Activated naive CD4-positive, alpha-beta T cell treated with anti-CD3 and anti-CD28 coated beads for 36 hours (primary cell): Measurements from ENCODE around the gene NOS2. TPM values are rescaled to one million over a fixed set of nuclear protein-coding genes. Genes with fewer than 3 reads are reported as not detected.

Experiments
- CTCF ChIA-PET: fragments of 350-600 bp; sonication (Branson Sonifier 250); formaldehyde crosslinking; loops from one replicate; lab custom pipeline; 2021; ENCODE audit warnings: antibody characterized with exemption; lab: Charles Lee
- DNase-seq: peaks from one replicate; pipeline ENCODE4 v3.0.0-alpha.2; 2020
- H3K27ac Mint-ChIP-seq: one replicate; pipeline ENCODE4 v1.8.0; 2021; ENCODE audit warnings: mild to moderate bottlenecking, mixed read lengths
- H3K27me3 Mint-ChIP-seq: one replicate; pipeline ENCODE4 v1.8.0; 2021; ENCODE audit warnings: low read depth, mixed read lengths
- H3K36me3 Mint-ChIP-seq: one replicate; pipeline ENCODE4 v1.8.0; 2021; ENCODE audit warnings: low read depth, mixed read lengths
- H3K4me1 Mint-ChIP-seq: one replicate; pipeline ENCODE4 v1.8.0; 2021; ENCODE audit warnings: low read depth, mixed read lengths
- H3K4me3 Mint-ChIP-seq: one replicate; pipeline ENCODE4 v1.8.0; 2021; ENCODE audit warnings: mild to moderate bottlenecking, moderate library complexity, mixed read lengths
- H3K9me3 Mint-ChIP-seq: one replicate; pipeline ENCODE4 v1.8.0; 2021; ENCODE audit warnings: mixed read lengths
- intact Hi-C: fragments of 100-400 bp; cut with micrococcal nuclease; formaldehyde crosslinking; loops from one replicate; pipeline ENCODE4 v1.15.1; 2023
- total RNA-seq, 2 experiments: library from RNA; stranded (reverse); gene quantifications; one replicate each; pipeline ENCODE4 v1.2.3, GENCODE V29; 2021

The NOS2 gene
- total RNA-seq, 2 experiments from 2014 or later, result 0.05 to 0.07 TPM

GRCh38 chr17:27817731-27818130, 17.4 kb upstream of the NOS2 start:
- no peaks in the 10 kb centered on the region for H3K27me3 Mint-ChIP-seq
- CTCF ChIA-PET, result interaction anchor here (1.1 to 3.5 kb wide), 3 partner anchors 13 to 76 kb away, joined by 3 to 10 read pairs (median 5); partner anchors contain the start of gene LYRM9
- no peak overlapping the region for H3K4me3 Mint-ChIP-seq
- DNase-seq, result no peak
- peaks cover 18% of the 10 kb centered on the region for H3K9me3 Mint-ChIP-seq
- H3K27ac Mint-ChIP-seq, result no peak overlapping the region
- intact Hi-C loops, result no loop called here
- H3K36me3 Mint-ChIP-seq, result peaks cover 1% of the 10 kb centered on the region
- no peaks in the 10 kb centered on the region for H3K4me1 Mint-ChIP-seq

GRCh38 chr17:27816946-27817345, 16.6 kb upstream of the NOS2 start:
- peaks cover 13% of the 10 kb centered on the region for H3K9me3 Mint-ChIP-seq
- intact Hi-C loops, result no loop called here
- H3K4me3 Mint-ChIP-seq, result no peak overlapping the region
- H3K27ac Mint-ChIP-seq, result no peak overlapping the region
- peaks cover 1% of the 10 kb centered on the region for H3K36me3 Mint-ChIP-seq
- H3K27me3 Mint-ChIP-seq, result peaks cover 3% of the 10 kb centered on the region
- CTCF ChIA-PET, result interaction anchor here (1.1 to 3.5 kb wide), 2 partner anchors 12 to 63 kb away, joined by 3 to 10 read pairs; no protein-coding TSS in a partner anchor
- DNase-seq, result no peak
- H3K4me1 Mint-ChIP-seq, result no peaks in the 10 kb centered on the region

GRCh38 chr17:27811961-27812360, 11.6 kb upstream of the NOS2 start:
- H3K4me3 Mint-ChIP-seq, result no peak overlapping the region

GRCh38 chr17:27810902-27811557, 10.7 kb upstream of the NOS2 start:
- H3K27me3 Mint-ChIP-seq, result peaks cover 3% of the 10 kb centered on the region
- peaks cover 40% of the 10 kb centered on the region for H3K4me1 Mint-ChIP-seq
- intact Hi-C loops, result loop anchor here (1.0 kb wide), 2 partner anchors 35 to 82 kb away; partner anchors contain the start of gene LYRM9
- no peaks in the 10 kb centered on the region for H3K9me3 Mint-ChIP-seq
- no peaks in the 10 kb centered on the region for H3K36me3 Mint-ChIP-seq
- H3K27ac Mint-ChIP-seq, result no peak overlapping the region
- no peak overlapping the region for H3K4me3 Mint-ChIP-seq
- CTCF ChIA-PET, result interaction anchor here (1.3 to 17.8 kb wide), 2 partner anchors 13 to 69 kb away, joined by 3 to 510 read pairs; no protein-coding TSS in a partner anchor
- no peak for DNase-seq

More at GRCh38 chr17:27811961-27812360, 11.6 kb upstream of the NOS2 start:
- Mint-ChIP-seq H3K36me3 (no peaks in the 10 kb centered on the region), H3K4me1 (peaks cover 39% of the 10 kb centered on the region), H3K27me3 (peaks cover 3% of the 10 kb centered on the region), H3K27ac (peak overlapping the region; percentile 50), H3K9me3 (no peaks in the 10 kb centered on the region)
- intact Hi-C loops, result no loop called here
- CTCF ChIA-PET, result interaction anchor here (1.3 to 17.8 kb wide), 2 partner anchors 12 to 68 kb away, joined by 3 to 510 read pairs; no protein-coding TSS in a partner anchor
- DNase-seq, result no peak

GRCh38 chr17:27810211-27810901, 10.0 kb upstream of the NOS2 start:
- Mint-ChIP-seq H3K27me3 (peaks cover 3% of the 10 kb centered on the region), H3K36me3 (no peaks in the 10 kb centered on the region), H3K9me3 (no peaks in the 10 kb centered on the region), H3K4me3 (peak overlapping the region; percentile 34), H3K4me1 (peaks cover 47% of the 10 kb centered on the region), H3K27ac (peak overlapping the region; percentile 83)
- intact Hi-C loops, result loop anchor here (1.0 kb wide), 2 partner anchors 36 to 83 kb away; partner anchors contain the start of gene LYRM9
- CTCF ChIA-PET, result interaction anchor here (0.7 to 17.8 kb wide), 4 partner anchors 16 to 329 kb away, joined by 3 to 510 read pairs (median 4); no protein-coding TSS in a partner anchor
- peak; percentile 76 for DNase-seq

GRCh38 chr17:27809555-27809954, 9.2 kb upstream of the NOS2 start:
- DNase-seq, result no peak
- CTCF ChIA-PET, result interaction anchor here (0.7 to 17.8 kb wide), 5 partner anchors 17 to 330 kb away, joined by 3 to 510 read pairs (median 4); no protein-coding TSS in a partner anchor
- Mint-ChIP-seq H3K4me1 (peaks cover 48% of the 10 kb centered on the region), H3K27me3 (peaks cover 3% of the 10 kb centered on the region), H3K4me3 (no peak overlapping the region), H3K27ac (no peak overlapping the region), H3K36me3 (no peaks in the 10 kb centered on the region), H3K9me3 (no peaks in the 10 kb centered on the region)
- intact Hi-C loops, result loop anchor here (5.0 kb wide), 1 partner anchor 337 kb away; no protein-coding TSS in a partner anchor

- Mint-ChIP-seq H3K36me3 (no peaks in the 10 kb centered on the region), H3K4me3 (no peak overlapping the region), H3K4me1 (peaks cover 48% of the 10 kb centered on the region), H3K9me3 (no peaks in the 10 kb centered on the region), H3K27ac (peak overlapping the region; percentile 88), H3K27me3 (peaks cover 3% of the 10 kb centered on the region)
- CTCF ChIA-PET, result interaction anchor here (0.6 to 17.8 kb wide), 16 partner anchors 14 to 603 kb away, joined by 3 to 510 read pairs (median 4); partner anchors contain the start of gene LYRM9
- intact Hi-C loops, result loop anchor here (1.0 to 5.0 kb wide), 2 partner anchors 233 to 336 kb away; no protein-coding TSS in a partner anchor
- DNase-seq, result peak; percentile 70
These were observed 8.3 kb upstream of the NOS2 start for GRCh38 chr17:27808628-27809027.

- Mint-ChIP-seq H3K9me3 (no peaks in the 10 kb centered on the region), H3K4me1 (peaks cover 48% of the 10 kb centered on the region), H3K27me3 (peaks cover 3% of the 10 kb centered on the region), H3K27ac (peak overlapping the region; percentile 88), H3K4me3 (peak overlapping the region; percentile 28), H3K36me3 (no peaks in the 10 kb centered on the region)
- intact Hi-C loops, result loop anchor here (1.0 to 5.0 kb wide), 2 partner anchors 233 to 336 kb away; no protein-coding TSS in a partner anchor
- CTCF ChIA-PET, result interaction anchor here (0.6 to 17.8 kb wide), 17 partner anchors 13 to 603 kb away, joined by 3 to 510 read pairs (median 4); partner anchors contain the start of gene LYRM9
- peak; percentile 78 for DNase-seq
These were observed 7.5 kb upstream of the NOS2 start for GRCh38 chr17:27807567-27808470.

- no peaks in the 10 kb centered on the region for H3K36me3 Mint-ChIP-seq
- intact Hi-C loops, result loop anchor here (1.0 to 5.0 kb wide), 5 partner anchors 45 to 446 kb away; partner anchors contain the start of gene LYRM9
- DNase-seq, result peak; percentile 93
- peaks cover 41% of the 10 kb centered on the region for H3K4me1 Mint-ChIP-seq
- no peaks in the 10 kb centered on the region for H3K27me3 Mint-ChIP-seq
- no peaks in the 10 kb centered on the region for H3K9me3 Mint-ChIP-seq
- CTCF ChIA-PET, result interaction anchor here (0.6 to 17.8 kb wide), 32 partner anchors 9 to 530 kb away, joined by 3 to 510 read pairs (median 4); partner anchors contain the start of genes IFT20, LYRM9 and TNFAIP1
- H3K27ac Mint-ChIP-seq, result peak overlapping the region; percentile 77
- peak overlapping the region; percentile 46 for H3K4me3 Mint-ChIP-seq
These were observed 5.3 kb upstream of the NOS2 start for GRCh38 chr17:27805520-27806146.

- Mint-ChIP-seq H3K9me3 (no peaks in the 10 kb centered on the region), H3K4me1 (peaks cover 26% of the 10 kb centered on the region), H3K36me3 (no peaks in the 10 kb centered on the region), H3K27me3 (no peaks in the 10 kb centered on the region), H3K4me3 (no peak overlapping the region), H3K27ac (no peak overlapping the region)
- intact Hi-C loops, result no loop called here
- no peak for DNase-seq
- CTCF ChIA-PET, result interaction anchor here (0.8 to 17.8 kb wide), 8 partner anchors 10 to 445 kb away, joined by 3 to 510 read pairs (median 9); partner anchors contain the start of gene LYRM9
These were observed 3.8 kb upstream of the NOS2 start for GRCh38 chr17:27804113-27804512.
